Colonic mucosa (tissue), 4 donors: ENCODE data around the gene SRR. TPM values are rescaled to one million over a fixed set of nuclear protein-coding genes. Genes with fewer than 3 reads are reported as not detected.

ENCODE experiments used
- DNase-seq: peaks from one replicate; pipeline ENCODE4 v3.0.0-alpha.2; 2020
- H3K27ac ChIP-seq: fragments of 200-600 bp; one replicate; pipeline ENCODE4 v1.8.0; 2021
- H3K27me3 ChIP-seq: fragments of 200-600 bp; one replicate; pipeline ENCODE4 v1.8.0; 2021
- H3K36me3 ChIP-seq: fragments of 200-600 bp; one replicate; pipeline ENCODE4 v1.8.0; 2021
- H3K4me1 ChIP-seq: fragments of 200-600 bp; one replicate; pipeline ENCODE4 v1.8.0; 2021; ENCODE audit warnings: mild to moderate bottlenecking
- H3K4me3 ChIP-seq: fragments of 200-600 bp; one replicate; pipeline ENCODE4 v1.8.0; 2021
- H3K9ac ChIP-seq, 2 donors: one replicate each; pipeline ENCODE4 v1.7.0; 2013; ENCODE audit warnings: control low read depth in 2 of 2, low read depth in 2 of 2, low read length in 2 of 2
- H3K9me3 ChIP-seq: fragments of 200-600 bp; one replicate; pipeline ENCODE4 v1.8.0; 2021
- CTCF ChIP-seq: fragments of 200-600 bp; IDR thresholded peaks from one replicate; pipeline ENCODE4 v1.8.0; 2022; ENCODE audit warnings: antibody characterized with exemption, mild to moderate bottlenecking
- intact Hi-C: fragments of 100-400 bp; cut with DNase I; formaldehyde crosslinking; loops from one replicate; pipeline ENCODE4 v1.14.1; 2022
- total RNA-seq, 2 donors: library from RNA; stranded (reverse); fragmentation: NEBNext Ultra II Directional in 1 of 2; extraction: Animal tissue kit (Norgen Biotek cat#: 25700) in 1 of 2; gene quantifications; one replicate each; pipeline ENCODE4 v1.2.1, GENCODE V29; 2021
- donor health status: healthy.
- donor health status: DM: no; HTN: no; CAD: no.
- donor health status: DM: no; HTN: no; CAD: no.

Gene SRR
- total RNA-seq, 2 donors from 2014 or later: 9.0 to 11.0 TPM

- Histone ChIP-seq H3K27ac (no peak overlapping the region), H3K27me3 (no peaks in the 10 kb centered on the region), H3K9ac (no peak overlapping the region), H3K4me3 (no peak overlapping the region), H3K36me3 (no peaks in the 10 kb centered on the region), H3K4me1 (no peaks in the 10 kb centered on the region), H3K9me3 (no peaks in the 10 kb centered on the region)
- intact Hi-C loops: no loop called here
- no peak for DNase-seq
- no peak for TF ChIP-seq CTCF
Observed at GRCh38 chr17:2361010-2361760, 57.4 kb downstream of the SRR start.

GRCh38 chr17:2362016-2362415, 58.3 kb downstream of the SRR start:
- no peaks in the 10 kb centered on the region for H3K36me3 ChIP-seq
- DNase-seq: no peak

GRCh38 chr17:2362416-2362815, 58.7 kb downstream of the SRR start:
- no peaks in the 10 kb centered on the region for H3K4me1 ChIP-seq
- TF ChIP-seq CTCF: no peak
- no peak overlapping the region for H3K9ac ChIP-seq
- H3K9me3 ChIP-seq: no peaks in the 10 kb centered on the region
- no peak for DNase-seq
- intact Hi-C loops: no loop called here
- no peak overlapping the region for H3K27ac ChIP-seq
- no peaks in the 10 kb centered on the region for H3K36me3 ChIP-seq
- H3K27me3 ChIP-seq: no peaks in the 10 kb centered on the region
- H3K4me3 ChIP-seq: no peak overlapping the region

More at GRCh38 chr17:2362016-2362415, 58.3 kb downstream of the SRR start:
- H3K9me3 ChIP-seq: no peaks in the 10 kb centered on the region
- H3K4me1 ChIP-seq: no peaks in the 10 kb centered on the region
- H3K27me3 ChIP-seq: no peaks in the 10 kb centered on the region
- TF ChIP-seq CTCF: no peak
- no peak overlapping the region for H3K4me3 ChIP-seq
- no peak overlapping the region for H3K9ac ChIP-seq
- intact Hi-C loops: no loop called here
- H3K27ac ChIP-seq: no peak overlapping the region

GRCh38 chr17:2362881-2363280, 59.1 kb downstream of the SRR start:
- no peaks in the 10 kb centered on the region for H3K36me3 ChIP-seq
- H3K9ac ChIP-seq: no peak overlapping the region
- intact Hi-C loops: no loop called here
- H3K27ac ChIP-seq: no peak overlapping the region
- H3K9me3 ChIP-seq: no peaks in the 10 kb centered on the region
- TF ChIP-seq CTCF: no peak
- no peak for DNase-seq
- no peaks in the 10 kb centered on the region for H3K27me3 ChIP-seq
- no peaks in the 10 kb centered on the region for H3K4me1 ChIP-seq
- H3K4me3 ChIP-seq: no peak overlapping the region

- no peak overlapping the region for H3K4me3 ChIP-seq
- no peak for TF ChIP-seq CTCF
- H3K27me3 ChIP-seq: no peaks in the 10 kb centered on the region
- H3K36me3 ChIP-seq: no peaks in the 10 kb centered on the region
- H3K9ac ChIP-seq: no peak overlapping the region
- no peak for DNase-seq
- no peaks in the 10 kb centered on the region for H3K4me1 ChIP-seq
- no peaks in the 10 kb centered on the region for H3K9me3 ChIP-seq
- intact Hi-C loops: no loop called here
- H3K27ac ChIP-seq: no peak overlapping the region
Observed at GRCh38 chr17:2363318-2363717, 59.6 kb downstream of the SRR start.
